Ovary (tissue), 9 donors: ENCODE results near the gene SMOC2. TPM values are rescaled to one million over a fixed set of nuclear protein-coding genes. Genes with fewer than 3 reads are reported as not detected.

ENCODE experiments used
- DNase-seq, 5 donors: peaks; one replicate each; pipeline ENCODE4 v3.0.0-alpha.2; 2019 to 2020
- H3K27ac ChIP-seq, 2 donors: fragments of 200-600 bp; one replicate each; pipeline versions ENCODE4 v1.5.1 to v1.8.0; 2019 to 2022
- H3K27me3 ChIP-seq: fragments of 200-600 bp; one replicate; pipeline ENCODE4 v1.8.0; 2022
- H3K36me3 ChIP-seq: fragments of 200-600 bp; sonication (generic); one replicate; pipeline ENCODE4 v1.5.1; 2019
- H3K4me1 ChIP-seq: one replicate; pipeline ENCODE4 v1.8.1; 2013; ENCODE audit warnings: mild to moderate bottlenecking, moderate library complexity; ENCODE audit not compliant: insufficient read depth
- H3K4me3 ChIP-seq: fragments of 200-600 bp; sonication (generic); one replicate; pipeline ENCODE4 v1.5.1; 2017
- H3K9me3 ChIP-seq, 2 donors: fragments of 200-600 bp in 1 of 2; sonication (generic) in 1 of 2; one replicate each; pipeline versions ENCODE4 v1.5.1 to v1.8.1; 2013 to 2019; ENCODE audit warnings: mild to moderate bottlenecking in 1 of 2, moderate library complexity in 1 of 2
- EP300 ChIP-seq: sonication (generic); formaldehyde crosslinking; IDR thresholded peaks from one replicate; pipeline ENCODE4 v1.6.1; 2017; ENCODE audit warnings: antibody characterized with exemption
- POLR2A ChIP-seq: fragments of 450-650 bp; IDR thresholded peaks from one replicate; pipeline ENCODE4 v1.6.1; 2017; ENCODE audit warnings: antibody characterized with exemption, mild to moderate bottlenecking, moderate library complexity
- WGBS, 3 donors: extraction: QIAGEN DNeasy Blood & Tissue Kit in 1 of 3; methylation state at CpG; one replicate each; pipeline versions ENCODE4 v1.1.5 to v1.1.7; 2013 to 2017; 5-methylcytosine and 5-hydroxymethylcytosine counted together
- intact Hi-C, 4 donors: fragments of 100-400 bp; cut with DNase I; formaldehyde crosslinking; loops; one replicate each; pipeline versions ENCODE4 v1.11.0 to v1.15.1; 2022 to 2023
- polyA plus RNA-seq, 2 donors: library from polyadenylated mRNA; stranded (reverse); fragments of 200-250 nt in 1 of 2; fragments of 350-450 nt in 1 of 2; fragmentation: Illumina TruSeq in 1 of 2; extraction: RNeasy Lipid Tissue Mini Kit (QIAGEN cat#74804) in 1 of 2; gene quantifications; one replicate each; pipeline ENCODE4 v1.2.3, GENCODE V29; 2013 to 2014
- total RNA-seq, 7 donors: library from RNA; depleted of rRNA in 2 of 7; stranded (reverse); fragments of >200 nt in 2 of 7; fragmentation: NEBNext Ultra II Directional in 3 of 7; extraction: Animal tissue kit (Norgen Biotek cat#: 25700) in 3 of 7; gene quantifications; one replicate each; pipeline versions ENCODE4 v1.1.0 to v1.2.4, GENCODE V29; 2016 to 2023
- TF ChIP-seq, protein P1 (sequence below), 3 donors: fragments of 450-650 bp in 2 of 3; fragments of 200-600 bp in 1 of 3; IDR thresholded peaks; one replicate each; pipeline versions ENCODE4 v1.5.1 to v1.8.0; 2016 to 2022; ENCODE audit warnings: antibody characterized with exemption in 3 of 3, mild to moderate bottlenecking in 1 of 3
- donor health status: DM: no; HTN: no; CAD: no; lungs with moderate emphysema.
- donor health status: DM: no; HTN: no; CAD: no.
- donor health status: Bipolar disorder and iron deficiency.
- donor health status: DM: yes; HTN: yes; CAD: no.
- donor health status: DM: no; HTN: no; CAD: no.
- donor health status: DM: yes; HTN: yes; CAD: no.

The SMOC2 gene
- total and polyA plus RNA-seq, 9 donors = 84.4 to 272 (median 129) TPM

DNA sequence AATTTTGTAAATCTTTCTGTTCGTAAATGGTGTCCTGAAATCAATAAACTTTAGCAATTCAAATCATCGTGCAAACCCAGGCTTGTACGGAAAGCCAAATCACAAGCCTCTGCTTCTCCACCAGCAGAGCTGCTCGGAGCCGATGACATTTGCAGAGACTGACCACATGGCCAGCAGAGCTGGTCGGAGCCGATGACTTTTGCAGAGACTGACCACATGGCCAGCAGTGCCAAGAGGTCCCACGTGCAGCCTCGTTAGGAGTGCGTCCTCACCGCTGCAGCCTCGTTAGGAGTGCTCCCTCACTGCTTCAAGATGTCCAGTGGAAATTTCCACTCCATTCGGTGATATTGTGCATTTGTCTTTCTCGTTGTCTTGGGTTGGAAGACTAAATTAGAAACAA, 28.5 kb downstream of the SMOC2 start:
- DNase-seq = no peak
- 76 to 82% (median 76%) methylated on average over 14 of the region's 14 CpGs for WGBS, 3 donors
- no peak overlapping the region for H3K4me3 ChIP-seq
- H3K27ac ChIP-seq = no peak overlapping the region
- intact Hi-C loops = no loop called here
- H3K36me3 ChIP-seq = no peaks in the 10 kb centered on the region
- TF ChIP-seq, protein P1, sequence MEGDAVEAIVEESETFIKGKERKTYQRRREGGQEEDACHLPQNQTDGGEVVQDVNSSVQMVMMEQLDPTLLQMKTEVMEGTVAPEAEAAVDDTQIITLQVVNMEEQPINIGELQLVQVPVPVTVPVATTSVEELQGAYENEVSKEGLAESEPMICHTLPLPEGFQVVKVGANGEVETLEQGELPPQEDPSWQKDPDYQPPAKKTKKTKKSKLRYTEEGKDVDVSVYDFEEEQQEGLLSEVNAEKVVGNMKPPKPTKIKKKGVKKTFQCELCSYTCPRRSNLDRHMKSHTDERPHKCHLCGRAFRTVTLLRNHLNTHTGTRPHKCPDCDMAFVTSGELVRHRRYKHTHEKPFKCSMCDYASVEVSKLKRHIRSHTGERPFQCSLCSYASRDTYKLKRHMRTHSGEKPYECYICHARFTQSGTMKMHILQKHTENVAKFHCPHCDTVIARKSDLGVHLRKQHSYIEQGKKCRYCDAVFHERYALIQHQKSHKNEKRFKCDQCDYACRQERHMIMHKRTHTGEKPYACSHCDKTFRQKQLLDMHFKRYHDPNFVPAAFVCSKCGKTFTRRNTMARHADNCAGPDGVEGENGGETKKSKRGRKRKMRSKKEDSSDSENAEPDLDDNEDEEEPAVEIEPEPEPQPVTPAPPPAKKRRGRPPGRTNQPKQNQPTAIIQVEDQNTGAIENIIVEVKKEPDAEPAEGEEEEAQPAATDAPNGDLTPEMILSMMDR (IDR thresholded peaks at IDR 0.05) = no peak
- TF ChIP-seq POLR2A (no peak), EP300 (no peak)
- no peaks in the 10 kb centered on the region for H3K9me3 ChIP-seq
- no peaks in the 10 kb centered on the region for H3K27me3 ChIP-seq
- H3K4me1 ChIP-seq = peaks cover 7% of the 10 kb centered on the region

DNA sequence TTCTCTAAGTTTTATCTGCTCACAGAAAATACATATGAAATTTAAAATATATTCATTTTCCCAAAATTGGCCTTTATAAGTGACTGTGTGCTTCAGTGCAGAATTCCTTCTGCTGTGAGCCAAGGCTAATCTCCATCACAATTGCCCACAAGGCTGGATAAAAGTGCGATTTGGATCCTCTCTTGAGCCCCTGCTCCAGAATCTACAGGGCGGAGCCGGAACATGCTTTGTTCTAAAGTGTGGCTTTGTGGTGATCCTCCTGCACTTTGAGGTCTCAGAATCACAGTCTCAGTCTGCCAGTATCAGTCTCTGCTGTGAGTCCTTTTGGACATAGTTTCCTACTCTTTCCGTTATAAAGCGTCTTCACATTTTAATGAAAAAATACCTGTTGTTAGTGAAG, 28.9 kb downstream of the SMOC2 start:
- Histone ChIP-seq H3K27me3 (no peaks in the 10 kb centered on the region), H3K36me3 (no peaks in the 10 kb centered on the region), H3K4me1 (peaks cover 4% of the 10 kb centered on the region), H3K27ac (no peak overlapping the region), H3K4me3 (no peak overlapping the region), H3K9me3 (no peaks in the 10 kb centered on the region)
- no peak for TF ChIP-seq POLR2A
- TF ChIP-seq EP300 = no peak
- TF ChIP-seq, protein P1 (IDR thresholded peaks at IDR 0.05) = no peak
- no peak for DNase-seq
- intact Hi-C loops = no loop called here
- 86 to 93% (median 90%) methylated on average over 5 of the region's 5 CpGs for WGBS, 3 donors

DNA sequence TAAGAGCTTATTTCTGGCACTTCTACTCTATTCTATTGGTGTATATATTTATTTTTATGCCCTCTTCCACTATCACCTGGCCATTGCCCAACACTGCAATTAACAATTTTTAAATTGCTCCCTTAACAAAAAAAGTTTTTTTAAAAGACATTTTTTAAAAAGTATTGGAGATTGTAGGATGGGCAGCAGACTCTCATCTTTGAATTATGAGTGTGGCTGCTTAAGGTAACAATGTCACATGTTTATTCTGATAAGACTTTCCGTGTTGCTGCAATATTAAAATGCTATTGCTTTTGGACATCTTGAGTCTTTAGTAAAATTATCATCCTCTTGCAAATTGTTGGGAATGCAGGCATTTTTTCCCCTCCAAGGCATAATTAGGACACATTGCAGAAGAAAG, 31.4 kb downstream of the SMOC2 start:
- DNase-seq = no peak
- no peak for TF ChIP-seq EP300
- TF ChIP-seq, protein P1 (IDR thresholded peaks at IDR 0.05) = no peak
- no peak for TF ChIP-seq POLR2A
- no peak overlapping the region for H3K27ac ChIP-seq
- no peaks in the 10 kb centered on the region for H3K27me3 ChIP-seq
- 70 to 85% (median 80%) methylated on average over 1 of the region's 1 CpG for WGBS, 3 donors
- no peaks in the 10 kb centered on the region for H3K9me3 ChIP-seq
- no peak overlapping the region for H3K4me3 ChIP-seq
- H3K36me3 ChIP-seq = no peaks in the 10 kb centered on the region
- H3K4me1 ChIP-seq = no peaks in the 10 kb centered on the region
- intact Hi-C loops = no loop called here

DNA sequence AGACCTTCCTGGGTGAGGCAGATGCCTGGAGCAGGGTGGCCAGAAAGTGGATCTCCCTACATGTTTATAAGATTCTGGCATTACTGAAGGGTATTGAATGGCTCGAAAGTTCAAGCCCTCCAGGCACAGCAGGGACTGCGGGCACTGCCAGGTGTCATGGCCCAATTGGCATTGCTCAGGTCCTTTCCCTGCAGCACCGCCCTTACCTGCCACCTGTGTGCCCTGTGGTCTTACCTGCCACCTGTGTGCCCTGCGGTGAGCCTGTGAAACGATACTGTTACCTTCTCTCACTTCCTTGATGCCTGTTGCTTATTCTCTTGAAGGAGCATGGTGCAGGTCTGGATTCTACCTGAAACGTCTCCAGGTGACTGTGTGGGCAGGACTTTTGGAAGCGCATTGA, 32.2 kb downstream of the SMOC2 start:
- intact Hi-C loops = no loop called here

More for the DNA sequence above, 32.2 kb downstream of the SMOC2 start:
- TF ChIP-seq EP300 (no peak), POLR2A (no peak)
- TF ChIP-seq, protein P1 (IDR thresholded peaks at IDR 0.05) = no peak
- Histone ChIP-seq H3K36me3 (no peaks in the 10 kb centered on the region), H3K27ac (no peak overlapping the region), H3K4me1 (no peaks in the 10 kb centered on the region), H3K4me3 (no peak overlapping the region), H3K27me3 (no peaks in the 10 kb centered on the region), H3K9me3 (no peaks in the 10 kb centered on the region)
- 93 to 96% (median 96%) methylated on average over 7 of the region's 7 CpGs for WGBS, 3 donors
- DNase-seq = no peak
